IPS-20b (cell line): ENCODE measurements around the gene ELP6.

ENCODE experiments used
- H3K27ac ChIP-seq: one replicate; pipeline ENCODE4 v1.5.1; 2013; ENCODE audit warnings: low read length
- H3K27me3 ChIP-seq: 2 replicates; pipeline ENCODE4 v1.6.1; 2013; ENCODE audit warnings: mild to moderate bottlenecking, low read length, inconsistent platforms; ENCODE audit not compliant: insufficient read depth
- H3K36me3 ChIP-seq: 2 replicates; pipeline ENCODE4 v1.6.1; 2013; ENCODE audit warnings: low read depth, mild to moderate bottlenecking, inconsistent platforms, low read length, moderate library complexity; ENCODE audit not compliant: insufficient read depth
- H3K4me1 ChIP-seq: 2 replicates; pipeline ENCODE4 v1.6.1; 2013; ENCODE audit warnings: mild to moderate bottlenecking, control low read depth, inconsistent platforms, low read length, moderate library complexity; ENCODE audit not compliant: insufficient read depth
- H3K4me3 ChIP-seq: 2 replicates; pipeline ENCODE4 v1.5.1; 2013; ENCODE audit warnings: mild to moderate bottlenecking, low read length, inconsistent platforms
- H3K9ac ChIP-seq: 2 replicates; pipeline ENCODE4 v1.6.1; 2013; ENCODE audit warnings: low read depth, mild to moderate bottlenecking, inconsistent platforms, low read length, moderate library complexity
- H3K9me3 ChIP-seq: 2 replicates; pipeline ENCODE4 v1.6.1; 2013; ENCODE audit warnings: mild to moderate bottlenecking, low read depth, low read length, inconsistent platforms; ENCODE audit not compliant: insufficient read depth

ELP6 gene

DNA sequence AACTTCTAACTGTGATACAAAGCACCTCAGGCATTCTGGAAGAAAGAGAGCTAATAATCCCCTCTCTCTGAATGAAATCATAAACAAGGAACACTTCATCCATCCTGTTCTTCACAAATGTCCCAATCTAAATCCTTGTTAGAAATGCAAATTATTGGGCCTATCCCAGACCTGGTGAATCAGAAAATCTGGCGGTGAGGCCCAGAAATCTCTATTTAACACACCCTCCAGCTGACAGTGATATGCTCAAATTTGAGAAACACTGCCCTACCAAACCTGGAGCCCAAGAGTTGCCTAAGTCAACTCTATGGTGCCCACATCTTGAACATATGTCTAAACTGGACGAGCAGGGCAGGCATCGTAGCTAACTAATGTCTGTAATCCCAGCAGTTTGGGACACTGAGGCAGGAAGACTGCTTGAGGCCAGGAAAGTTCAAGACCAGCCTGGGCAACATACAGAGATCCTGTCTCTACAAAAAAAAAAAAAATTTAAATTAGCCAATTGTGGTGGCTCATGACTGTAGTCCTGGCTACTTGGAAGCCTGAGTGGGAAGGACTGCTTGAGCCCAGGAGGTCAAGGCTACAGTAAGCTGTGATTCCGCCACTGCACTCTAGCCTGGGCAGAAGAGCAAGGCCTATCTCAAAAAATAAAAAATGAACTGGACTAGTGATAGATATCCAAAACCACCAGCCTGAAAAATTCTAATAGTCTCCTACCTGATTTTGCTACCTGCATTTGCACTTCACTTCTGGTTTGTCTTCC lies 60.9 kb downstream of the ELP6 start:
- Histone ChIP-seq H3K36me3 (no peaks in the 10 kb centered on the region), H3K4me3 (no peak overlapping the region), H3K4me1 (no peaks in the 10 kb centered on the region), H3K9ac (no peak overlapping the region), H3K27me3 (no peaks in the 10 kb centered on the region), H3K9me3 (no peaks in the 10 kb centered on the region), H3K27ac (no peak overlapping the region)
